Activated T-cell treated with anti-CD3 and anti-CD28 coated beads, Interleukin-2, amount 50 U/mL, for 48 hours (primary cell): Measurements from ENCODE around the gene CTNNA2.

ENCODE experiments used
- DNase-seq, 2 experiments: peaks; one replicate each; pipeline ENCODE4 v3.0.0-alpha.2; 2020

The CTNNA2 gene

DNA sequence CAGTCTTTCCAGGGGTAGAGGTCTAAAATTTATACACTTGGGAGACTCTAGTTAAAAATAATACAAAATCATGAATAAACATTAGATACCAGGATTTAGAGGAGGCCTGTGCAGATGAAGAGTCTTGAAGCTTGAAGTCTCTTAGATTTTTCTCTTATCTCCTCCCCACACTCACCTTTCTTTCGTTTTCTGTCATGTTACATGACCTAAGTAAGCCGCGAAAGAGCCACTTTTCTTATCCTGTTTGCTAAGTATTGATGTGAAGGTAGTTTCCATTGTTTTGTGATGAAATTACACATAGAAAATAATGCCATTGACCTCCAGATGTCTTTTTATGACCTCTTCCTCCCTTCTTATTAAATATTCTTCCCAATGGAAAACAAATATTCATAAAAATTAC, 423.9 kb downstream of the CTNNA2 start:
- DNase-seq: no peak

DNA sequence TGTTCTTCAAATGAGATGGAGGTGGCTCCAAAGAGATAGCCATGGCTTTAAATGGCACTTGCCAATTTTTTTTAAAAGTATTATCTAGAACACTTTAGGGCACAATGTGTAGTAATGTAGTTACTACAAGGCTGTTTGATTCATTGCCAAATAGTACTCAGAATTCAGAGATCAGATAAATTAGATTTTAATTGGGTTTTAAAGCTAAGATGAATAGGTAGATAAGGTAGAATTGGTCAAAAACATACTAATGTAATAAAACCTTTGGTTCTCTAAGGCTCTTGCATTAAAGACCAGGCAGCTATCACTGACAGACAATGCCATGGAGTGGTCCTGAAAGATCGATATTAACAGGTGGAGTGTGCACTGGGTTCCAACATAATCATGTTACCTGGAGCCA, 425.8 kb downstream of the CTNNA2 start:
- DNase-seq: no peak

- DNase-seq: no peak
These were observed 427.5 kb downstream of the CTNNA2 start for GRCh38 chr2:79940364-79940763.

GRCh38 chr2:79941179-79941578, 428.3 kb downstream of the CTNNA2 start:
- no peak for DNase-seq

DNA sequence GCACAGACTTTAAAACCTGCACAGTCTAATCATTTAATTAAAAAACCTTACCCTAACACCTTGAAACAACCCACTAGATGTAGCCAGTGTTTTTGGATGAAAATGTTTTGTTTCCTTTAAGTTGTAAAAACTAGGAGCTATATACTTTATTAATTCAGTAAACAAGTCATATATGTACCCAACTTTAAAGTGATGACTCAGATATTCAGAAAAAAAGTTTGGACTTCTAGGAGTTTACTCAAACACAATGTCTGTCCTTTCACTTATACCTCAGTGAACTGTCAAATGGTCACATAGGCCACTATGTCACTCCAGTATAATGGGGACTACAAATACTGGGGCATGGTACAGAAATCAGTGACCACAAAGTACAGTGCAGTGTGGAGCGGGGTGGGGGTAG, 431.4 kb downstream of the CTNNA2 start:
- no peak for DNase-seq

DNA sequence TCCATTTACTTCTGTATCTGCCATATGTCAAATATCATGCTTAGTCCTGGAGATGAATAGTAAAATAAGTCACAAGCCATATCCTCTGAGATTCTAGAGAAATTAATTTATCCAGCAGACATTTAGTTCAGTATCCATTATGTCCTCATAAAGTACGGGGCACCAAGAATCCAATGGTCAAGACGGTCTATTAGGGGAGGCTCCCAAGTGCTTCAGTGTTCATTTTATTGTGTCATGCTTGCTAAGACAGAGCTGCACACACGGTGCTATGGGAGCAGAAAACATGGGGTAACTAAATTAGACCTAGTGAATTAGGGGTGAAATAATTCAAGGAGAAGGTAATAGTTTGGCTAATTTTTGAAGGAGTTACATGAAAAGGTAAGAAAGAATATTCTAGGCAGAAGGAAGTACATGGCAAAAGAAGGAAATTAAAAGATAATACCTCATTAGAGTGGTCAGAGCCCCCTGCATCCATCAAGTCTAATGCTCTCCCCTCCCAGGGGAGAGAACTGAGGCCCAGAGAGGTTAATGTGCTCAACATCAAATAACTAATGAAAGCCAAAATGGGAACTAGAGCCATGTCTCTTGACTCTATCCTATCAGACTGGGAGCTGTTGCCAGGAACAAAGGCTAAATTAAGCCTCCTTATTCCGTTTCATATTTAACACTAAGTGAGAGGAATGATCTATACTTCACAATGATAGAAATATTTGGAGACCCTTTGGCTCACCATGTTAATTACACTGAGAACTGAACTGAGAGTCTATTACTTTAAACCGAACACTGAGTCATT, 433.0 kb downstream of the CTNNA2 start:
- no peak for DNase-seq

DNA sequence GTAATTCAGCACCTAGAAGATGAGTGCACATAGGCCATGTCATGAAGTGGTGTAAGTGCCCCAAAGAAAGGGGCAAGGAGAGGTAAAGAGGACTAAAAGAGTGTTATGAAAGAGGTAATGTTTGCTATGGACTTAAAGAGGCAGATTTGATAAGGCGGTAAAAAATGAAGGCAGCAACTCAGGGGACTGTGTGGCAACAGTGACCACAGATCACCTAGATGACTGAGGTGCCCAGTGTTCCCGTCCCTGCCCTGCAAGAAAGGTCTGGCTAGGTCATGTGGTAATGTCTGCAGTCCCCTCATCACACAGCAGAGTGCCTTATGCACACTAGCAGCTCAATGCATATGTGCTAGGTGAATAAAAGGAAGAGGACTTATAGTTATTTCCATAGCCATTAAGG, 434.9 kb downstream of the CTNNA2 start:
- DNase-seq: no peak

DNA sequence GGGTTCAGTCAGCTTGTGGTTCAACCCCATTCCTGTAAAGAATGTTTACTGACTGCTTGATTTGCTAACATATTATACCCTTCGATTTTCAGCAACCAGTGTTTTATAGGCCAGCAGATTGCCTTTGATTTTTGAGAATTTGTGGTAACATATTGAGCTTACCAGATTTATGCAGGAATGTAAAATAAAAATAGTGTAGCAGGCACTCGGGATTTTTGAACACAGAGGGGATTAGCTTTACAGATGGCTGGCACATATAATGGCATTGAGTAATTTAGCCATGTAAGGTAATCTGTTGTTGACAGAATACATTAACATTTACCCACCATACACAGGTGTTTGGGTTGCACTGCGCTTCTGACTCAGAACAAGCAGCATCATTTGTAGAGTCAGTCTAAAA, 437.7 kb downstream of the CTNNA2 start:
- no peak for DNase-seq

DNA sequence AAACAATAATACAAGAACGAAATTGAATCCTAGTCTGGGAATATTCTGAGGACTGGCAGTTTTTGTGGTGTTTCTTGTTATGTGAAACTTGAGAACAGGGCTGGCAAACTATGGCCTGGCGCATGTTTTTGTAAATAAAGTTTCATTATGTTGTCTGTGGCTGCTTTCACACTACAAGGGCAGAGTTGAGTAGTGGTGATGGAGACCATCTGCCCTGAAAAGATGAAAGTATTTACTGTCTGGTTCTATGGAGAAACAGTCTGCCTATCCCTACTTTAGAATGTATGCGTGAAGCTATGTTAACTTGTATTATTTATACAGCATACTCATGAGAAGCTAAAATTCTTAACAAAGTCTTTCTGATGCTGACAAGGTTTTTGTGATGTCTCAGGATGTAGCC, 439.8 kb downstream of the CTNNA2 start:
- no peak for DNase-seq

DNA sequence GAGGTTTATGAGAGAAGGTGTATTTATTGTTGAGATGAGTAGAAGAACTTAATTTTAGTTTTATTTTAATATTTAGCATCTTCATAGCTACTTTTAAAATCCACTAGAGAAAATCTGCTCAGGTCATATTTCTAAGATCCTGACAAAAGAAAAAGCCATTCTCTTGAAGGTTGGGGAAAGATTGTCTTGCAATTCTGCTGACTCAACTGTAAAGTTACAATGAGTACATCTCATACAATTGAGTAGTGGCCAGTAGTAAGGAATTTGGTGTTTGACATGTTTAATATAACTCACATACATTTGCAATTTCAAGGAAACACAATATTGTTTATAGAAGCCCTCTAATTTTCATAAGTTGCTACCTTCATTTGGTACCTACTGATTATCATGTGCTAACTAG, 447.2 kb downstream of the CTNNA2 start:
- DNase-seq: no peak

- no peak for DNase-seq
These were observed 447.7 kb downstream of the CTNNA2 start for GRCh38 chr2:79960519-79960918.

GRCh38 chr2:79964966-79965365, 452.1 kb downstream of the CTNNA2 start:
- DNase-seq: no peak

DNA sequence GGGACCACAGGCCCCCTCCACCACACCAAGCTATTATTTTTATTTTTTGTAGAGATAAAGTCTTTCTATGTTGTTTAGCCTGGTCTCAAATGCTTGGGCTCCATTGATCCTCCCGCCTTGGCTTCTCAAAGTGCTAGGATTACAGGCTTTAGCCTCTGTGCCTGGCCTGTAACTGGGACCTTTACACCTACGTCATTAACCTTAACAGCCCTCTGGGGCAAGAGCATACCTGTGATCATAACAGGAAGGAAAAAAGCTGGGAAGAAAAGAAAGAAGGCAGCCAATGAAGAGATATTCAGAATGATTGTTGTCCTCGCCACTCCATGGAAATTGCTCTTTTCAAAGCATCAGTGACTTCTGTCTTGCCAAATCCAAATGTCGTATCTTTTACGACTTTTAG, 453.5 kb downstream of the CTNNA2 start:
- DNase-seq: no peak

DNA sequence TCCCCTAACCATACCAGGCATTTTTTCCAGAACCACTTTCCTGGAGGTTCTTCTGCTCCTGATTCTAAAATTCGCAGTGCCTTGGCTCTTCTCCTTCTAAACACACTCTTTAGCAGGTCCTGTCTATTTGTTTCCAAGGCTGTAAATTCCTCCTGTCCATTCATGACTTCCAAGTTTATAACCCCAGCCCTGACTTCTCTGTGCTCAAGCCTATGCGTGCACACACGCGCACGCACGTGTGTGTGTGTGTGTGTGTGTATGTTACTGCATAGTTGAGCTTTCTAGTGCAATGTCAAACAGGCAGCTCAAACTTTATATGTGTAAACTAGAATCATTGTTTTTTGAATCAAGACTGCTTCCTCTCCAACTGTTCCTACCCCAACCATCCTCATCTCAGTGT, 454.0 kb downstream of the CTNNA2 start:
- DNase-seq: no peak

- no peak for DNase-seq
These were observed 459.0 kb downstream of the CTNNA2 start for GRCh38 chr2:79971807-79972206.

- no peak for DNase-seq
These were observed 459.8 kb downstream of the CTNNA2 start for GRCh38 chr2:79972661-79973060.

DNA sequence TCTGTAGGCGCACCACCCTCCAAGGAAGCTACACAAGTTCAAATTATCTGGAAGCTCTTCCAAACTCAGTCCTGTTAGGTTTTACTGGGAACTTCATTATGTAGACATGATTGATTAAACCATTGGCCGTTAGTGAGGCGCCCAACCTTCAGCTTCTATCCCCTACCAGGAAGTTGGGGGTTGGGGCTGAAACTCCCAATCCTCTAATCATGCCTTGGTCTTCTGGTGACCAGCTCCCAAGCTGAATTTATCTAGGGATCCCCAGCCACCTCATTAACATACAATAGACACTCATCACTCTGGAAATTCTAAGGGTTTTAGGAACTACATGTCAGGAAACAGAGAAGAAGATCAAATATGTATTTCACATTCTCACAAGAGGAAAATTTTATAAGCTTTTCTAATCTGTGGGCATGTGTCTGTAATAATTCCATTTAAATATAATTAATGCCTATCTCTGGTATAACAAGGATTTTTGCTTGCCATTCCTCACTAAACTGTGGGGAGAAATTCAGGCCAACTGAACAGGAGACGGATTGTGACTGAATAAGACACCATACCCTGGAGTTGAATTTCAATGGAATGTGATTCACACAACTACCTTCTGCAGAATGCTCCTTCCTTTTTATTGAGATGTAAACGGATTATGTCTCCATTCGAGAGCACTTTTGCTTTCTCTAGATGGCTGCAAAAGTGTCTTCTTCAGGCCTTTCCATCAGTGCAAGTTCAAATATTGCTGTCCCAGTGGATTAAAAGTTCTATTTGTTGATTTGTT, 463.1 kb downstream of the CTNNA2 start:
- no peak for DNase-seq

GRCh38 chr2:79977792-79978191, 464.9 kb downstream of the CTNNA2 start:
- DNase-seq: no peak

DNA sequence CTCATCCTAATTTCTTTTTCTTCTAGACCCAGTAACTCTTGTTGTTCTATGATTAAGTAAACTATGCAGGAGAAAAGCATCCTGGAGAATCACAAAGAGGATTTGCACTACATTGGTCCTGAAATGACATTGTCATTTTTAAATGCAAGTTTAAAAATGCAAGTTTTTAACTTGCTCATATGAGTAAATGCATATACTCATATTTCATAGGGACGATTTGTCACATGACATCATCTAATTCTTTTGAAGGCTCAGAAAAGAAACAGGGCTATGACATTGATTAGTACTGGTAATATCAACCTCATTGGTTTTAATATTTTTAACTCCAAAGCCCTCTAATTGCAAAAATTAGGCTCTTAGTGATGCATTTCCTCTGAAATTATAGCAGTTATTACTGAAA, 467.3 kb downstream of the CTNNA2 start:
- DNase-seq: no peak

- DNase-seq: no peak
These were observed 468.0 kb downstream of the CTNNA2 start for GRCh38 chr2:79980816-79981215.

DNA sequence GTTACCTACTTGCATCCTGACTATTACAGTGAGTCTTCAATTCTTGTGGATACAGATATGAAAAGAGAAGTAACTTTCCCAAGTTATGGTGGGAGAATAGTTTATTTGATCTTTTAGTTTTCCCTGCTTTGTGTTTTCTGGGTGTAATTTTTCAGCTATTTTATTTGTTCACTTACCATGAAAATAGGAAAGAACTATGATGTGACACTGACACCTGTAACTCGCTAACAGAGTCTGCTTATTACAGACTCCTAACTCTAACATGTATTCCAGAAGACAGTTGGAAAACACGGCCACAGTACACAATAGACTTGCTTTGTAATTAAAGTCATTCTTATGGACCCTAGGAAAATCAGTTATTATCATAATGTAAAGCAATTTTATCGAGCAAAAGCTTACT, 468.5 kb downstream of the CTNNA2 start:
- no peak for DNase-seq

DNA sequence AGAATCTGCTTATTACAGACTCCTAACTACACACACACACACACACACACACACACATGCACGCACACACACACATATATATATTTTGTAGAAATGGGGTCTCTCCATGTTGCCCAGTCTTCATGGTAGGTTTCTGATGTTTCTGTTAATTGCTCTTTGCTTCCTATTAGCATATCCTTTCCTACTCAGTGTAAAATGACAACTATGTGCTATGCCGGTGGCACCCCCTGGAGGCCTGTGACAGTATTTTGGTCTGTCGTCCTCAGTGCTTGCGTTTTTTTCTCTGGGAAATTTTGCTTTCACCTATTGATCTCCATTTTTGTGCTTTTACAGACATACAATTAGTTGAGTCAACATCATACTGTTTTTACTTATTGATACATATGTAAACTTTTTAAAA, 469.6 kb downstream of the CTNNA2 start:
- DNase-seq: no peak

DNA sequence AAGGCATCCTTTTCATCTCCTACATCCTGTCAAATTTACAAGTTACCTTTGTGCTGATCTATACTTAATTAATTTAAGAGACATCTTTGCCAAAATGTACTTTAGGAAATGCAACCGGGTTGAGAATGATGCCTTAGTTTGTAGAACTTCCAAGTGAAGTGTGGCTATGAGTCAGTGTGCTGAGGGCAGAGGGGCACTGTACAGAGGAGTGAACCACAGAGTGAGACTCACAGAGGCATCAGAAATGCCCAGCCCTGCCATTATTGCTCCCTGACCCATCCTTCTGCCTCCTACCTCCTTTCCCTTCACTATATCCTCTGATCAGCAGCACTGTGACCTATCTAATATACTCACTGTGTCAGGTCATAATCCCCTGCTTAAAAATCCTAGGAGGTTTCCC, 471.6 kb downstream of the CTNNA2 start:
- DNase-seq: no peak

DNA sequence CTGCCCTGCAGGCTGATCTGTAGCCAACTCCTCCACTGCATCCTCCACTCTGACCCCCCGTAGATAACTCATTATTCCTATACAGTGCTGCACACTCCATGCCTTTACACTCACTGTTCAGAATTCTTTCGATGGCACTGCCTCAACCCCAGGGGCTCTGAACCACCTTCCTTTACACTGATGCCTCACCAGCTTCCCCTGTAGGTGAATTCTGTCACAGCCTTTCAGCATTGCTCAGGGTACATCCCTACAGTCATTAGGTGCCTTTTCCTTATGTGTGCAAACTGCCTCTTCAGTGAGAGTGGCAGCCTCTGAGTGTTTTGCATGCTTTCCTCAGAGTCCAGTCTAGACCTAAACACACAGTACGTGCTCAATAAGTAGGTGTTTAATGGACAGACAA, 472.3 kb downstream of the CTNNA2 start:
- DNase-seq: no peak

- no peak for DNase-seq
These were observed 472.7 kb downstream of the CTNNA2 start for GRCh38 chr2:79985571-79985970.
